ENCODE measurements around the gene CTDSPL2.
"Not testable (repeated sequence)": the region's sequence is repeated elsewhere in the genome, so short reads cannot be mapped to it uniquely, and the experiment has no call there.

Gene CTDSPL2

DNA sequence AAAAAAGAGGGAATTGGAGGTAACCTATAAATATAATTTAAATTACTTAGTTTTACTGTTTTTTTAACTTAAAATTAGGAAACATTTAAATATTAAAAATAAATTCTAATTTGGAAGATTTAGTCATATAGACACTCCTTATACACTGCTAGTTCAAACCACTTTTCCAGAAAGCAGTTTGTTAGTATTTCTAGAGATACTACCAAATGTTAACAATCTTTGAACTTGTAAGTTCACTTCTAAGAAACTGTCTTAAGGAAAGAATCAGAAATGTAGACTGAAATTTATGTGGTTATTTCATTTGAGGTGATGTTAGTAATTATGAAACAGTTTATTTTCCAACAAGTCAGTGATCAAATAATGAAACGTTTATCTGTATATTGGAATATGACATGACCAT, 22.7 kb downstream of the CTDSPL2 start:
- Mint-ChIP-seq H3K27ac (no peak overlapping the region), H3K4me3 (no peak overlapping the region), H3K27me3 (no peaks in the 10 kb centered on the region), H3K9me3 (no peaks in the 10 kb centered on the region), H3K4me1 (ENCODE audit: low read depth) (peaks cover 22% of the 10 kb centered on the region), H3K36me3 (ENCODE audit: low read depth) (peaks cover 24% of the 10 kb centered on the region)
- intact Hi-C loops (cut with micrococcal nuclease) = no loop called here

DNA sequence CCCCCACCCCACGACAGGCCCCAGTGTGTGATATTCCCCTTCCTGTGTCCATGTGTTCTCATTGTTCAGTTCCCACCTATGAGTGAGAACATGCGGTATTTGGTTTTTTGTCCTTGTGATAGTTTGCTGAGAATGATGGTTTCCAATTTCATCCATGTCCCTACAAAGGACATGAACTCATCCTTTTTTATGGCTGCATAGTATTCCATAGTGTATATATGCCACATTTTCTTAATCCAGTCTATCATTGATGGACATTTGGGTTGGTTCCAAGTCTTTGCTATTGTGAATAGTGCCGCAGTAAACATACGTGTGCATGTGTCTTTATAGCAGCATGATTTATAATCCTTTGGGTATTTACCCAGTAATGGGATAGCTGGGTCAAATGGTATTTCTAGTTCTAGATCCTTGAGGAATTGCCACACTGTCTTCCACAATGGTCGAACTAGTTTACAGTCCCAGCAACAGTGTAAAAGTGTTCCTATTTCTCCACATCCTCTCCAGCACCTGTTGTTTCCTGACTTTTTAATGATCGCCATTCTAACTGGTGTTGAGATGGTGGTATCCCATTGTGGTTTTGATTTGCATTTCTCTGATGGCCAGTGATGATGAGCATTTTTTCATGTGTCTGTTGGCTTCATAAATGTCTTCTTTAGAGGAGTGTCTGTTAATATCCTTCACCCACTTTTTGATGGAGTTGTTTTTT, 26.3 kb downstream of the CTDSPL2 start:
- H3K36me3 Mint-ChIP-seq (ENCODE audit: low read depth); H3K4me3 Mint-ChIP-seq; H3K9me3 Mint-ChIP-seq; H3K27ac Mint-ChIP-seq; intact Hi-C loops (cut with micrococcal nuclease); H3K27me3 Mint-ChIP-seq: not testable (repeated sequence)
- H3K4me1 Mint-ChIP-seq (ENCODE audit: low read depth) = peaks cover 20% of the 10 kb centered on the region

DNA sequence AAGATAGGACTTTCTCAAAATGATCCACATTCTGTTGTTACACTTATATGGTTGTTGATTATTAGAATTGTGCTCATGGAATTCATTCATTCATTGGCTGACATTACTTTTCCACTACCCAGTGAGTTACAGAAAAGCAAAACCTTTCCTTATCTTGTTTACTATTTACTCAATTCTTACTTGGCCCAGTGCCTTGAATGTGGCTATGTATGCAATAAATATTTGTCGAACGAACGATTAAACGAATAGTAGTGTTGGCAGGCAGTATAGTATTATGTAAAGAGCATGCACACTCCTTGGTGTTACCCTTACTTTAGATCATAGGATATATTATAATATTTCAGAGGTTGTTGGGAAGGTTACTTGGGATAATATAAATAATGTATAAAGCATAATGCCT, 31.0 kb downstream of the CTDSPL2 start:
- peaks cover 35% of the 10 kb centered on the region for H3K36me3 Mint-ChIP-seq (ENCODE audit: low read depth)
- intact Hi-C loops (cut with micrococcal nuclease) = no loop called here
- no peaks in the 10 kb centered on the region for H3K9me3 Mint-ChIP-seq

DNA sequence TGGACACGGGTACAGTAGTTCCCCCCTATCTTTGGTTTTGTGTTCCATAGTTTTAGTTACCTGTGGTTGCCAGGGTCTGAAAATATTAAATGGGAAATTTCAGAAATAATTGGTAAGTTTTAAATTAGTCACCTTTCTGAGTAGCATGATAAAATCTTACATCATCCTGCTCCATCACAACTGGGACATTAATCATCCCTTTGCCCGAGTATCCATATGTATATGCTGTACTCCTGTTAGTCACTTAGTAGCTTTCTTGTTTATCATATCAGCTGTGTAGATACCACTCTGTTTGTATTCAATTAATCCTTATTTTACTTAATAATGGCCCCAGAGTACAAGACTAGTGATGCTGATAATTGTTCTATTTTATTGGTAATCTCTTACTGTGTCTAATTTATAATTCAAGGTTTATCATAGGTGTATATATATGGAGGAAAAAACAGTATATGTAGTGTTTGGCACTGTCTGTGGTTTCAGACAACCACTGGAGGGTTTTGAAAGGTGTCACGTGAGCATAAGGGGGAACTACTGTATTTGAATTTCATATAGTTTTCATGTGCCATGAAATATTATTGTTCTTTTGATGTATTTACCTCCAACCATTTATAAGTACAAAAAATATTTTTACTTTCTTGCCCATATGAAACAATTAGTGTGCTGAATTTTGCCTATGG, 41.4 kb downstream of the CTDSPL2 start:
- Mint-ChIP-seq H3K36me3 (ENCODE audit: low read depth) (peaks cover 22% of the 10 kb centered on the region), H3K27ac (no peak overlapping the region), H3K4me3 (no peak overlapping the region), H3K27me3 (no peaks in the 10 kb centered on the region), H3K4me1 (ENCODE audit: low read depth) (peaks cover 12% of the 10 kb centered on the region), H3K9me3 (no peaks in the 10 kb centered on the region)
- intact Hi-C loops (cut with micrococcal nuclease) = no loop called here

More for the DNA sequence above, 31.0 kb downstream of the CTDSPL2 start:
- Mint-ChIP-seq H3K4me1 (ENCODE audit: low read depth) (peaks cover 14% of the 10 kb centered on the region), H3K27ac (no peak overlapping the region), H3K4me3 (no peak overlapping the region), H3K27me3 (no peaks in the 10 kb centered on the region)

DNA sequence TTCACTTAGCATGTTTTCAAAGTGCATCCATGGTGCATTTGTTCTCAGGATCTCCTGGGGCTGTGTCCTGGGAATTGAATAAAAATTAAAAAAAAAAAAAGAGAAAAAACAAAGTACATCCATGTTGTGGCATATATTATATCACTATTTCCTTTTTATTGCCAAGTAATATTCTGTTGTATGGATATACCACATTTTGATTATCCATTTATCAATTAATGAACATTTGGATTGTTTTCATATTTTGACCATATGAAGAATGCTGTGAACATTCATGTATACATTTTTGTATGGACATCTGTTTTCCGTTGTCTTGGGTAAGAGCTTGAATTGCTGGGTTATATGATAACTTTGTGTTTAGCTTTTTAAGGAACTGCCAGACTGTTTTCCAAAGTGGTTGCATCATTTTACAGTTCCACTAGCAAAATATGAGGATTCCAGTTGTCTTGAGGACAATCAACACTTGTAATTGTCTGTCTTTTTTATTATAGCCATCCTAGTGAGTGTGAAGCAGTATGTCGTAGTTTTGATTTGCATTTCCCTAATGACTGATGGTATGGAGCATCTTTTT, 44.5 kb downstream of the CTDSPL2 start:
- H3K27me3 Mint-ChIP-seq = no peaks in the 10 kb centered on the region
- no peak overlapping the region for H3K4me3 Mint-ChIP-seq
- no peak overlapping the region for H3K27ac Mint-ChIP-seq
- H3K9me3 Mint-ChIP-seq = no peaks in the 10 kb centered on the region
- peaks cover 21% of the 10 kb centered on the region for H3K36me3 Mint-ChIP-seq (ENCODE audit: low read depth)
- H3K4me1 Mint-ChIP-seq (ENCODE audit: low read depth) = peaks cover 12% of the 10 kb centered on the region
- intact Hi-C loops (cut with micrococcal nuclease) = no loop called here

DNA sequence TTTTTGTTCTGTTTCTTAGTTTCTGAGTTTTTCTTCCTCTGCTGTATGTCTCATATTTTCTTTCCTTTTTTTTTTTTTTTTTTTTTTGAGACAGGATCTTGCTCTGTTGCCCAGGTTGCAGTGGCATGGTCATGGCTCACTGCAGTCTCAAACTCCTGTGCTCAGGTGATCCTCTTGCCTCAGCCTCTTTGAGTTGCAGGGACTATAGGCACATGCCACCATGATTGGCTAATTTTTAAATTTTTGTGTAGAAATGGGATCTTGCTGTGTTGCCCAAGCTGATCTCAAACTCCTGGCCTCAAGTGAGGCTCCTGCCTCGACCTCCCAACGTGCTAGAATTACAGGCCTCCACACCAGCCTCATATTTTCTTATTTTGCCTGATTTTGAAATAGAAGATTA, 51.9 kb downstream of the CTDSPL2 start:
- peaks cover 5% of the 10 kb centered on the region for H3K4me1 Mint-ChIP-seq (ENCODE audit: low read depth)
- no peak overlapping the region for H3K27ac Mint-ChIP-seq
- H3K4me3 Mint-ChIP-seq = no peak overlapping the region
- no peaks in the 10 kb centered on the region for H3K27me3 Mint-ChIP-seq
- H3K36me3 Mint-ChIP-seq (ENCODE audit: low read depth) = peaks cover 6% of the 10 kb centered on the region
- no peaks in the 10 kb centered on the region for H3K9me3 Mint-ChIP-seq
- intact Hi-C loops (cut with micrococcal nuclease) = no loop called here

GRCh38 chr15:44482090-44482489, 54.7 kb downstream of the CTDSPL2 start:
- intact Hi-C loops (cut with micrococcal nuclease) = no loop called here
- Mint-ChIP-seq H3K9me3 (no peaks in the 10 kb centered on the region), H3K27me3 (no peaks in the 10 kb centered on the region), H3K4me1 (ENCODE audit: low read depth) (peaks cover 5% of the 10 kb centered on the region), H3K36me3 (ENCODE audit: low read depth) (peaks cover 17% of the 10 kb centered on the region), H3K4me3 (no peak overlapping the region), H3K27ac (no peak overlapping the region)

DNA sequence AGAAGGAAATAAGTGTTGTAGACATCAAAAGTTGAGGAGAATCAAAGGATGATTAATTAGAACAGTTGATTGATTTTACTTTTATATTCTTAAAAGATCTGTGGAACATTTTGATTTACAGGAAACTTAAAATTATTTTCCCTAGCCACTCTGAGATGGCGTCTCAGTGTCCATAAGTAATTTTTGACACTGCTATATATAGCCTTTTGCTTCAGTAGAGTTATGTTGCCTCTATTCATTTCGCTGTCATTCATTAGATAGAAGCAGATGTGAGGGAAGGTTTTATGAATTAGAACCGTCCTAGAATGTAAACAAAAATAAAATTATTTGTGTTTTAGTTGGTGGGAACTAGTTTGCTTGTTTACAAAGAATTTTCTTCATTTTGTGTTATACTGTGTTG, 58.5 kb downstream of the CTDSPL2 start:
- Mint-ChIP-seq H3K27me3 (no peaks in the 10 kb centered on the region), H3K36me3 (ENCODE audit: low read depth) (peaks cover 48% of the 10 kb centered on the region), H3K9me3 (no peaks in the 10 kb centered on the region), H3K4me3 (no peak overlapping the region), H3K4me1 (ENCODE audit: low read depth) (peaks cover 9% of the 10 kb centered on the region), H3K27ac (no peak overlapping the region)
- intact Hi-C loops (cut with micrococcal nuclease) = no loop called here

- peaks cover 6% of the 10 kb centered on the region for H3K4me1 Mint-ChIP-seq (ENCODE audit: low read depth)
- intact Hi-C loops (cut with micrococcal nuclease) = no loop called here
- peaks cover 64% of the 10 kb centered on the region for H3K36me3 Mint-ChIP-seq (ENCODE audit: low read depth)
- H3K27me3 Mint-ChIP-seq = no peaks in the 10 kb centered on the region
- no peaks in the 10 kb centered on the region for H3K9me3 Mint-ChIP-seq
- no peak overlapping the region for H3K4me3 Mint-ChIP-seq
- no peak overlapping the region for H3K27ac Mint-ChIP-seq
These were observed 62.0 kb downstream of the CTDSPL2 start for GRCh38 chr15:44489464-44489863.

- H3K27ac Mint-ChIP-seq = no peak overlapping the region
- intact Hi-C loops (cut with micrococcal nuclease) = no loop called here
- peaks cover 6% of the 10 kb centered on the region for H3K4me1 Mint-ChIP-seq (ENCODE audit: low read depth)
- H3K27me3 Mint-ChIP-seq = no peaks in the 10 kb centered on the region
- H3K9me3 Mint-ChIP-seq = no peaks in the 10 kb centered on the region
- peaks cover 67% of the 10 kb centered on the region for H3K36me3 Mint-ChIP-seq (ENCODE audit: low read depth)
- H3K4me3 Mint-ChIP-seq = no peak overlapping the region
These were observed 63.2 kb downstream of the CTDSPL2 start for GRCh38 chr15:44490622-44491021.

- Mint-ChIP-seq H3K4me3 (no peak overlapping the region), H3K4me1 (ENCODE audit: low read depth) (peaks cover 6% of the 10 kb centered on the region), H3K9me3 (no peaks in the 10 kb centered on the region), H3K27ac (no peak overlapping the region), H3K36me3 (ENCODE audit: low read depth) (peaks cover 73% of the 10 kb centered on the region), H3K27me3 (no peaks in the 10 kb centered on the region)
- intact Hi-C loops (cut with micrococcal nuclease) = no loop called here
These were observed 64.6 kb downstream of the CTDSPL2 start for GRCh38 chr15:44492040-44492439.

GRCh38 chr15:44492672-44493071, 65.2 kb downstream of the CTDSPL2 start:
- Mint-ChIP-seq H3K27ac (no peak overlapping the region), H3K36me3 (ENCODE audit: low read depth) (peaks cover 73% of the 10 kb centered on the region), H3K4me3 (no peak overlapping the region), H3K4me1 (ENCODE audit: low read depth) (peaks cover 6% of the 10 kb centered on the region), H3K27me3 (no peaks in the 10 kb centered on the region), H3K9me3 (no peaks in the 10 kb centered on the region)
- intact Hi-C loops (cut with micrococcal nuclease) = no loop called here

GRCh38 chr15:44495562-44495961, 68.1 kb downstream of the CTDSPL2 start:
- Mint-ChIP-seq H3K27ac (no peak overlapping the region), H3K4me3 (no peak overlapping the region), H3K4me1 (ENCODE audit: low read depth) (no peaks in the 10 kb centered on the region), H3K36me3 (ENCODE audit: low read depth) (peaks cover 71% of the 10 kb centered on the region), H3K27me3 (no peaks in the 10 kb centered on the region), H3K9me3 (no peaks in the 10 kb centered on the region)
- intact Hi-C loops (cut with micrococcal nuclease) = no loop called here

DNA sequence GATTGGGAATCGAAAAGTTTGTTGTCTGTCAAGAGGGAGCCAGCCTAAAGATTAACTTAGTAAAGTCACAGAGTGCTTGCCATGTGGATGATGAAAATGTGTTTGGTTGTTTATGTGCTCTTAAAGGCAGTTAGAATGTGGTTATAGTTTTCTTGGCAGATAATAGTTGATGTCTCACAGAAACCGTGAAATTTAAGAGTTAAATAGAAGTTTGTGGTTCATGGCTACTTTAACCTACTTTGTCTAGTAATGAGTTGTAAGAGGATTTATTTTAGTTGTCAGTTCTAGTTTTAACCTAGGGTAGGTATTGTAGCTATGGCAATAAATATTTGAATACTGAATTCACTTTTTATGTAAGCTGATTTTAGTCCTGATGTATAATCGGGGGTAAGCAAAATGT, 73.1 kb downstream of the CTDSPL2 start:
- Mint-ChIP-seq H3K27ac (no peak overlapping the region), H3K4me1 (ENCODE audit: low read depth) (no peaks in the 10 kb centered on the region), H3K36me3 (ENCODE audit: low read depth) (peaks cover 66% of the 10 kb centered on the region), H3K4me3 (no peak overlapping the region), H3K9me3 (no peaks in the 10 kb centered on the region), H3K27me3 (no peaks in the 10 kb centered on the region)
- intact Hi-C loops (cut with micrococcal nuclease) = loop anchor here (10.0 kb wide), 1 partner anchor 236 kb away; no protein-coding TSS in a partner anchor
